Measurements from ENCODE around the gene CENATAC.
"Not testable (repeated sequence)": the region's sequence is repeated elsewhere in the genome, so short reads cannot be mapped to it uniquely, and the experiment has no call there.

CENATAC gene

GRCh38 chr11:119056421-119056999 is 58.6 kb downstream of the CENATAC start:
- TF ChIP-seq CTCF (IDR thresholded peaks at IDR 0.05; ENCODE audit: borderline replicate concordance, insufficient read depth, low read depth, low read length) = no peak
- peak overlapping the region; percentile 91 for H3K4me3 ChIP-seq (ENCODE audit: low read depth, low read length)

- peak; percentile 29; the same call in 1 of the 2 replicates for TF ChIP-seq CTCF (IDR thresholded peaks at IDR 0.05; ENCODE audit: borderline replicate concordance, insufficient read depth, low read depth, low read length)
- peak within 1 kb of the TSS; percentile 91 for H3K4me3 ChIP-seq (ENCODE audit: low read depth, low read length)
Measured at GRCh38 chr11:119057000-119057769, 59.2 kb downstream of the CENATAC start, which contains the start of gene HYOU1. Gene HYOU1 (minus strand): TSS chr11:119057205. CDS start chr11:119056160, 1,045 bp downstream.

- not testable (repeated sequence) for H3K4me3 ChIP-seq (ENCODE audit: low read depth, low read length)
Measured at GRCh38 chr11:119059128-119059527, 61.2 kb downstream of the CENATAC start.

GRCh38 chr11:119061256-119061655 is 63.3 kb downstream of the CENATAC start:
- H3K4me3 ChIP-seq (ENCODE audit: low read depth, low read length) = no peak overlapping the region
- no peak for TF ChIP-seq CTCF (IDR thresholded peaks at IDR 0.05; ENCODE audit: borderline replicate concordance, insufficient read depth, low read depth, low read length)

GRCh38 chr11:119062779-119063178 is 64.8 kb downstream of the CENATAC start:
- TF ChIP-seq CTCF (IDR thresholded peaks at IDR 0.05; ENCODE audit: borderline replicate concordance, insufficient read depth, low read depth, low read length) = no peak

GRCh38 chr11:119065369-119065768 is 67.4 kb downstream of the CENATAC start:
- TF ChIP-seq CTCF (IDR thresholded peaks at IDR 0.05; ENCODE audit: borderline replicate concordance, insufficient read depth, low read depth, low read length) = peak; percentile 72
- H3K4me3 ChIP-seq (ENCODE audit: low read depth, low read length) = no peak overlapping the region

More at GRCh38 chr11:119062779-119063178, 64.8 kb downstream of the CENATAC start:
- H3K4me3 ChIP-seq (ENCODE audit: low read depth, low read length) = no peak overlapping the region
